Endodermal cell (in vitro differentiated cells): ENCODE data around the gene EVX2. TPM values are rescaled to one million over a fixed set of nuclear protein-coding genes. Genes with fewer than 3 reads are reported as not detected.
A peak's percentile ranks its signal among the peaks of the same experiment; 100 is the strongest.

Experiments used
- DNase-seq: peaks from one replicate; pipeline ENCODE4 v3.0.0-alpha.2; 2017
- H3K27ac ChIP-seq: 2 replicates; pipeline ENCODE4 v1.5.1; 2013; ENCODE audit warnings: mild to moderate bottlenecking, low read depth, low read length, moderate library complexity
- H3K27me3 ChIP-seq: 2 replicates; pipeline ENCODE4 v1.6.1; 2013; ENCODE audit warnings: mild to moderate bottlenecking, low read length, moderate library complexity; ENCODE audit not compliant: insufficient read depth, control insufficient read depth, poor library complexity, severe bottlenecking
- H3K36me3 ChIP-seq: 2 replicates; pipeline ENCODE4 v1.7.0; 2013; ENCODE audit warnings: mild to moderate bottlenecking, low read length, moderate library complexity; ENCODE audit not compliant: control insufficient read depth, insufficient read depth
- H3K4me1 ChIP-seq: one replicate; pipeline ENCODE4 v1.7.0; 2013; ENCODE audit warnings: low read length; ENCODE audit not compliant: control insufficient read depth, insufficient read depth
- H3K4me3 ChIP-seq: 2 replicates; pipeline ENCODE4 v1.5.1; 2013; ENCODE audit warnings: mild to moderate bottlenecking, low read length, moderate library complexity
- H3K9ac ChIP-seq: 2 replicates; pipeline ENCODE4 v1.6.1; 2013; ENCODE audit warnings: mild to moderate bottlenecking, low read length, moderate library complexity; ENCODE audit not compliant: poor library complexity, severe bottlenecking; ENCODE audit errors: extremely low read depth
- H3K9me3 ChIP-seq: 2 replicates; pipeline ENCODE4 v1.6.1; 2013; ENCODE audit warnings: mild to moderate bottlenecking, low read length, moderate library complexity; ENCODE audit not compliant: control insufficient read depth
- H3K27ac Mint-ChIP-seq: 2 replicates; pipeline ENCODE4 v1.8.0; 2020; ENCODE audit warnings: mixed read lengths
- H3K27me3 Mint-ChIP-seq: 2 replicates; pipeline ENCODE4 v1.8.0; 2021; ENCODE audit warnings: mild to moderate bottlenecking, mixed read lengths; ENCODE audit not compliant: insufficient read depth
- H3K36me3 Mint-ChIP-seq: 2 replicates; pipeline ENCODE4 v1.8.0; 2020; ENCODE audit warnings: low read depth, mixed read lengths
- H3K4me1 Mint-ChIP-seq: 2 replicates; pipeline ENCODE4 v1.8.0; 2020; ENCODE audit warnings: mixed read lengths
- H3K4me3 Mint-ChIP-seq: 2 replicates; pipeline ENCODE4 v1.8.0; 2020; ENCODE audit warnings: mild to moderate bottlenecking, moderate library complexity, mixed read lengths
- H3K9me3 Mint-ChIP-seq: 2 replicates; pipeline ENCODE4 v1.8.0; 2020; ENCODE audit warnings: mild to moderate bottlenecking, mixed read lengths
- CTCF ChIP-seq: fragments of 200-600 bp; sonication (generic); conservative IDR thresholded peaks from 2 replicates; pipeline ENCODE4 v1.5.0; 2021; ENCODE audit warnings: antibody characterized with exemption, mild to moderate bottlenecking
- WGBS, 2 experiments: methylation state at CpG; one replicate each; pipeline versions ENCODE4 v1.1.5 to v1.1.7; 2013; ENCODE audit warnings: missing lambda C conversion rate in 2 of 2, mixed read lengths in 1 of 2; ENCODE audit not compliant: insufficient coverage in 1 of 2, insufficient read length in 1 of 2; 5-methylcytosine and 5-hydroxymethylcytosine counted together
- total RNA-seq, 2 donors: library from RNA; stranded (reverse); fragmentation: NEBNext Ultra II Directional in 1 of 2; extraction: Animal tissue kit (Norgen Biotek cat#: 25700) in 1 of 2; gene quantifications; 2 replicates in 1 of 2; 3 replicates in 1 of 2; pipeline ENCODE4 v1.2.1, GENCODE V29; 2021

Gene EVX2
- total RNA-seq, 2 donors from 2014 or later, result not detected

GRCh38 chr2:176100547-176101140 lies 16.9 kb upstream of the EVX2 start:
- H3K27ac Mint-ChIP-seq, result no peak overlapping the region
- no peaks in the 10 kb centered on the region for H3K9me3 ChIP-seq
- no peaks in the 10 kb centered on the region for H3K4me1 ChIP-seq
- H3K4me3 ChIP-seq, result no peak overlapping the region
- no peaks in the 10 kb centered on the region for H3K36me3 ChIP-seq
- peaks cover 100% of the 10 kb centered on the region for H3K27me3 ChIP-seq
- H3K9ac ChIP-seq, result no peak overlapping the region
- 8 to 10% methylated on average over 18 to 28 of the region's 28 CpGs for WGBS, 2 experiments
- H3K9me3 Mint-ChIP-seq, result no peaks in the 10 kb centered on the region
- no peaks in the 10 kb centered on the region for H3K36me3 Mint-ChIP-seq
- peak; percentile 55 for DNase-seq
- H3K27ac ChIP-seq, result no peak overlapping the region
- peaks cover 40% of the 10 kb centered on the region for H3K4me1 Mint-ChIP-seq
- H3K4me3 Mint-ChIP-seq, result no peak overlapping the region
- TF ChIP-seq CTCF, result no peak
- H3K27me3 Mint-ChIP-seq, result peaks cover 100% of the 10 kb centered on the region

GRCh38 chr2:176099728-176100546 lies 16.2 kb upstream of the EVX2 start, which contains the start of gene HOXD12:
HOXD12 (plus strand) TSS chr2:176099795; CDS start chr2:176099802, 7 bp downstream.
- Mint-ChIP-seq H3K4me3 (peak within 1 kb of the TSS; percentile 43), H3K9me3 (no peaks in the 10 kb centered on the region)

More at GRCh38 chr2:176099728-176100546, 16.2 kb upstream of the EVX2 start, which contains the start of gene HOXD12:
- WGBS, 2 experiments, result 4% methylated on average over 30 to 70 of the region's 70 CpGs
- DNase-seq, result peak; percentile 71
- H3K36me3 ChIP-seq, result no peaks in the 10 kb centered on the region
- H3K27ac ChIP-seq, result no peak within 1 kb of the TSS
- Mint-ChIP-seq H3K27me3 (peaks cover 100% of the 10 kb centered on the region), H3K27ac (no peak within 1 kb of the TSS), H3K4me1 (peaks cover 35% of the 10 kb centered on the region), H3K36me3 (no peaks in the 10 kb centered on the region)
- H3K4me3 ChIP-seq, result peak within 1 kb of the TSS; percentile 61
- H3K27me3 ChIP-seq, result peaks cover 100% of the 10 kb centered on the region
- no peaks in the 10 kb centered on the region for H3K4me1 ChIP-seq
- H3K9ac ChIP-seq, result no peak within 1 kb of the TSS
- no peak for TF ChIP-seq CTCF
- no peaks in the 10 kb centered on the region for H3K9me3 ChIP-seq
